Endodermal cell (in vitro differentiated cells): ENCODE measurements around the gene CACNG7. TPM values are rescaled to one million over a fixed set of nuclear protein-coding genes. Genes with fewer than 3 reads are reported as not detected.

Source experiments
- DNase-seq: peaks from one replicate; pipeline ENCODE4 v3.0.0-alpha.2; 2017
- H3K27ac ChIP-seq: 2 replicates; pipeline ENCODE4 v1.5.1; 2013; ENCODE audit warnings: mild to moderate bottlenecking, low read depth, low read length, moderate library complexity
- H3K27me3 ChIP-seq: 2 replicates; pipeline ENCODE4 v1.6.1; 2013; ENCODE audit warnings: mild to moderate bottlenecking, low read length, moderate library complexity; ENCODE audit not compliant: insufficient read depth, control insufficient read depth, poor library complexity, severe bottlenecking
- H3K36me3 ChIP-seq: 2 replicates; pipeline ENCODE4 v1.7.0; 2013; ENCODE audit warnings: mild to moderate bottlenecking, low read length, moderate library complexity; ENCODE audit not compliant: control insufficient read depth, insufficient read depth
- H3K4me1 ChIP-seq: one replicate; pipeline ENCODE4 v1.7.0; 2013; ENCODE audit warnings: low read length; ENCODE audit not compliant: control insufficient read depth, insufficient read depth
- H3K4me3 ChIP-seq: 2 replicates; pipeline ENCODE4 v1.5.1; 2013; ENCODE audit warnings: mild to moderate bottlenecking, low read length, moderate library complexity
- H3K9ac ChIP-seq: 2 replicates; pipeline ENCODE4 v1.6.1; 2013; ENCODE audit warnings: mild to moderate bottlenecking, low read length, moderate library complexity; ENCODE audit not compliant: poor library complexity, severe bottlenecking; ENCODE audit errors: extremely low read depth
- H3K9me3 ChIP-seq: 2 replicates; pipeline ENCODE4 v1.6.1; 2013; ENCODE audit warnings: mild to moderate bottlenecking, low read length, moderate library complexity; ENCODE audit not compliant: control insufficient read depth
- H3K27ac Mint-ChIP-seq: 2 replicates; pipeline ENCODE4 v1.8.0; 2020; ENCODE audit warnings: mixed read lengths
- H3K27me3 Mint-ChIP-seq: 2 replicates; pipeline ENCODE4 v1.8.0; 2021; ENCODE audit warnings: mild to moderate bottlenecking, mixed read lengths; ENCODE audit not compliant: insufficient read depth
- H3K36me3 Mint-ChIP-seq: 2 replicates; pipeline ENCODE4 v1.8.0; 2020; ENCODE audit warnings: low read depth, mixed read lengths
- H3K4me1 Mint-ChIP-seq: 2 replicates; pipeline ENCODE4 v1.8.0; 2020; ENCODE audit warnings: mixed read lengths
- H3K4me3 Mint-ChIP-seq: 2 replicates; pipeline ENCODE4 v1.8.0; 2020; ENCODE audit warnings: mild to moderate bottlenecking, moderate library complexity, mixed read lengths
- H3K9me3 Mint-ChIP-seq: 2 replicates; pipeline ENCODE4 v1.8.0; 2020; ENCODE audit warnings: mild to moderate bottlenecking, mixed read lengths
- CTCF ChIP-seq: fragments of 200-600 bp; sonication (generic); conservative IDR thresholded peaks from 2 replicates; pipeline ENCODE4 v1.5.0; 2021; ENCODE audit warnings: antibody characterized with exemption, mild to moderate bottlenecking
- WGBS, 2 experiments: methylation state at CpG; one replicate each; pipeline versions ENCODE4 v1.1.5 to v1.1.7; 2013; ENCODE audit warnings: missing lambda C conversion rate in 2 of 2, mixed read lengths in 1 of 2; ENCODE audit not compliant: insufficient coverage in 1 of 2, insufficient read length in 1 of 2; 5-methylcytosine and 5-hydroxymethylcytosine counted together
- total RNA-seq, 2 donors: library from RNA; stranded (reverse); fragmentation: NEBNext Ultra II Directional in 1 of 2; extraction: Animal tissue kit (Norgen Biotek cat#: 25700) in 1 of 2; gene quantifications; 2 replicates in 1 of 2; 3 replicates in 1 of 2; pipeline ENCODE4 v1.2.1, GENCODE V29; 2021

CACNG7 gene
- total RNA-seq, 2 donors from 2014 or later = 2.7 to 3.4 TPM

- Histone ChIP-seq H3K4me3 (no peak overlapping the region), H3K9me3 (no peaks in the 10 kb centered on the region), H3K27me3 (peaks cover 32% of the 10 kb centered on the region), H3K27ac (no peak overlapping the region), H3K9ac (no peak overlapping the region), H3K36me3 (no peaks in the 10 kb centered on the region), H3K4me1 (no peaks in the 10 kb centered on the region)
- 90 to 100% methylated on average over 2 to 7 of the region's 7 CpGs for whole genome bisulfite sequencing, 2 experiments
- no peak overlapping the region for H3K4me3 Mint-ChIP-seq
- H3K27me3 Mint-ChIP-seq = peaks cover 52% of the 10 kb centered on the region
- no peak overlapping the region for H3K27ac Mint-ChIP-seq
- no peaks in the 10 kb centered on the region for H3K9me3 Mint-ChIP-seq
- TF ChIP-seq CTCF = no peak
- DNase-seq = no peak
- no peaks in the 10 kb centered on the region for H3K36me3 Mint-ChIP-seq
- H3K4me1 Mint-ChIP-seq = peaks cover 2% of the 10 kb centered on the region
Observed at GRCh38 chr19:53966931-53967330, 57.9 kb downstream of the CACNG7 start.

- Histone ChIP-seq H3K4me1 (no peaks in the 10 kb centered on the region), H3K9ac (no peak overlapping the region), H3K4me3 (no peak overlapping the region), H3K36me3 (no peaks in the 10 kb centered on the region), H3K27ac (no peak overlapping the region), H3K9me3 (no peaks in the 10 kb centered on the region), H3K27me3 (peaks cover 12% of the 10 kb centered on the region)
- Mint-ChIP-seq H3K27me3 (peaks cover 50% of the 10 kb centered on the region), H3K4me3 (no peak overlapping the region), H3K4me1 (no peaks in the 10 kb centered on the region), H3K27ac (no peak overlapping the region), H3K36me3 (no peaks in the 10 kb centered on the region), H3K9me3 (no peaks in the 10 kb centered on the region)
- 94 to 100% methylated on average over 4 to 6 of the region's 6 CpGs for WGBS, 2 experiments
- DNase-seq = no peak
- TF ChIP-seq CTCF = no peak
Observed at GRCh38 chr19:53969366-53969765, 60.3 kb downstream of the CACNG7 start.

GRCh38 chr19:53971673-53972072 is 62.6 kb downstream of the CACNG7 start:
- H3K36me3 ChIP-seq = no peaks in the 10 kb centered on the region
- no peaks in the 10 kb centered on the region for H3K9me3 ChIP-seq
- Mint-ChIP-seq H3K36me3 (no peaks in the 10 kb centered on the region), H3K27ac (no peak overlapping the region), H3K27me3 (peaks cover 46% of the 10 kb centered on the region), H3K9me3 (no peaks in the 10 kb centered on the region), H3K4me3 (no peak overlapping the region), H3K4me1 (no peaks in the 10 kb centered on the region)
- H3K9ac ChIP-seq = no peak overlapping the region
- peak; percentile 64 for DNase-seq
- no peak overlapping the region for H3K27ac ChIP-seq
- 82 to 85% methylated on average over 9 to 10 of the region's 10 CpGs for WGBS, 2 experiments
- no peaks in the 10 kb centered on the region for H3K27me3 ChIP-seq
- TF ChIP-seq CTCF = no peak
- H3K4me3 ChIP-seq = no peak overlapping the region
- H3K4me1 ChIP-seq = no peaks in the 10 kb centered on the region
